GM19452 (cell line): ENCODE data around the gene CDK11B.
"Not testable (repeated sequence)": the region's sequence is repeated elsewhere in the genome, so short reads cannot be mapped to it uniquely, and the experiment has no call there.

ENCODE experiments used
- ATAC-seq: cut with Tn5 transposase; IDR thresholded peaks from one replicate; pipeline ENCODE4 v1.9.1; 2021; ENCODE audit not compliant: unreplicated experiment

The CDK11B gene

DNA sequence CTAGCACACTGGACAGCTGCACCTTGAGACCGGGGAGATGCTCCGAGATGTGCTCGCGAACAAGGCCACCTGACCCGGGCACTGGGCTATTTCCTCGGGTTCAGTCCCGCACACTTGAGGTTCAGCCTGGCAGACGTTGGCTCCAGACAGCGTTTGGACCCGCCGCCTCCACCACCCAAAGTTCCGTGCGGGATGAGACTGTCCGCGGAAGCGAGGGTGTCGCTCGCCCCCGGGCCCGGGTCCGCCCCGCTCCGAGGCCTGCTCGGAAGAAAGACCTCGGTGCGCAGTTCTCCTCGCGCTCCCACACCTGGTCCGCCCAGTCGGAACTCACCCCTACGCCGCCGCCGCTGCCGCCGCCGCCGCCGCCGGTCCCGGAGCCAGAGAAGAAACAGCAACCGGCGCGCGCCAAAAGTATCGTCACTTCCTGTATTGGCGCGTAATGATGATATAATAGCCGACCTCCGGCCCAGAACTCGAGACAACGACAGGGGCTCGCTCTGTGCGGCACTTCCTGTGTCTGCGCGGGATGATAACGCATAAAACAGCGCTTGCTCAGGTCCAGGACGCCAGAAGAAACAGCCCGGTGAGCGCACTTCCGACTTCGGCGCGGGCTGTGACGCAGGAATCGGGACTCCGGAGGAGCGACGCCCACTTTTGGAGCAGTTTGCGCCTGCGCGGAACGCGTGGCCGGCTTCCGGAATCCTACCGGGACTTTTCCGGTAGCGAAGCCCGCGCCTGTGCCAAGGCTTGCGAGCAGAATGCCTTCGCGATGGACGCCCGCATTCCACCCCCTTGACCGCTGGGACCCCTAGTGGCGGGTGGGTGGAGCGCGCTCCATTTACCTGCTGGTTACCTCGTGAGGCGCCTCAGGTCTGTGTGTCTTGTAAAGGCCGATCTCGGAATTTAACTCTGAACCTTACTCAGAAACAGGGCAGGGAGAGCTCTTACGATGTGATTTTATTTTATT, at the start of gene CDK11B:
TSS of gene CDK11B (minus strand) at position 422 of the 967 bp plus-strand sequence. CDS start 1,519 bp downstream, outside the sequence.
- peak; percentile 86 for ATAC-seq

DNA sequence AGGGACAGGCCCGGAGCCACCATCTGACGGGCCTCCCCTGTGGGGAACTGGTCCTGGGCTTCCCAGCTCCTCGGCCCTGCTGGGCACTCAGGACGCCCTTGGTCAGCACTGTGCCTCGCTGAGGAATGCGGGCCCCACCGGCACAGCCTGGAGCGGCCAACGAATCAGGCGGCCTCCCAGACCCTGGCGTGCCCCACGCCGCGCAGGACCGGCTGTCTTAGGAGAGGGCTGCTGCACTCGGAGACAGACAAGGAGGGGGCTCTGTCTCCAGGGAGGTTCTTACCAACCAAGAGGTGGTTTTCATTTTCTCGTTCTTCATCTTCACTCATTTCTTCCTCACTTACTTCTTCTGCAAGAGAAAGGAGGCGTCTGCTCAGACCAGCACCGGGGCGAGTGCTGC, 49.1 kb upstream of the CDK11B start:
- not testable (repeated sequence) for ATAC-seq

DNA sequence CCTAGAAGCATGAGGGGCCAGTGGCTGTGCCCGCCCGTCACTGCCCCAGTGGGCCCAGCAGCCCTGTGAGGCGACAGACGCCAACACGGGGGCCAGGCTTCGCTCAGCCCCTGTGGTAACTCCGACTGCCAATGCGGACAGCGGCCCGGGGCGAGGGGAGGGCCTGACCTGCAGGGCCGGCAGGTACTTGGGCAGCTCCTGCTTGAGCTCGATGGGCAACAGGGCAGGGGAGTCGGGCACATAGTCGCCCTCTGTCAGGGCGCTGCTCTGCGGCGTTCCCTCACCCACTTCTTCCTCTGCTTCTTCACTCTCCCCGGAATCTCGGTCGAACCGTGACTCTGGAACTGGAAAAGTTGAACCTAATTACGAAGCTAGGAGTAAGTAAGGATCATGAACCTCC, 48.4 kb upstream of the CDK11B start:
- ATAC-seq, result not testable (repeated sequence)

DNA sequence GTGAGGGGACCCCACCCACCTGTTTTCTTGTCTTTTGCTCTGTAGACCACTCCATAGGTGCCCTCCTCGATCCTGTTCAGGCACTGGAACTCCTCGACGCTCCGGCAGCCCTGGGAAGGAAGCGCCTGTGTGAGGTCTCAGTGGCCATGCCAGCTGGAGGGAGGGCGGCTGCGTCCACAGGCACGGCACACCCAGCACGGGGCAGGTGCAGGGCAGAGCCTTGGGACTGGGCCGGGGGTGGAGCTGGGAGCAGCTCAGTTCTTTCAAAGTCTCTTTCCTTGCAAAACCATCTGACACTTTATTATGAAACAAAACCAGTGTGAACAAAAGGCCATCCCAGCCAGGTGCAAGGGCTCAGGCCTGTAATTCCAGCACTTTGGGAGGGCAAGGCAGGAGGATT, 46.8 kb upstream of the CDK11B start:
- ATAC-seq, result not testable (repeated sequence)

DNA sequence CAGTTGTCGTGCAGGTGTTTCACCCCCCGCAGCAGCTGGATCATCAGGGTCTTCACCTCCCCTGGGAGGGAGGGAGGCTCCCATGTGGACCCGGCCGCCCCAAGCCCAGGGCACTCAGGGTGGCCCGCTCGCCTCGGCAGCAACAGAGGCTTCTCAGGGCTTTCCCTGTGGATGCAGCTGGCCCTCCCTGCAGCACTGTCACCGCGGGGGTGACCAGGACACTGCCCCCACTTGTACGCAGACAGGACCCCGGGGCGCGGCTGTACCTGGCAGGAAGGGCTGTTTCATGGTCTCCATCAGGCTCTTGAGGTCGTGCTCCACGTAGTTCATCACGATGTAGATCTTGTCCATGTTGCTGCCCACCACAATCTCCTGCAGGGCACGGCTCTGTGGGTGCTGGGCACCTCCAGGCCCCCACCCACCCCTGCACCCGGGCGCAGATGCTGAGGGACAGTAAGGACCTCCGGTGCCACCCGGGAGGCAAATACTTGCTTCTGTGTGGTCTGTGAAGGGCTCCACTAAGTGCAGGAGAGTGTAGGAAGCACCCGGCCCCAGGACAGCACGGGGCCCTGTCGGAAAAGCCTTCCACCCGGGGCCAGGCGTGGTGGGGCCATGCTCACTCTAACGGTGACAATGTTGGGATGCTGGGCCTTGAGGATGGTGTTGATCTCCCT, 45.6 kb upstream of the CDK11B start:
- not testable (repeated sequence) for ATAC-seq

DNA sequence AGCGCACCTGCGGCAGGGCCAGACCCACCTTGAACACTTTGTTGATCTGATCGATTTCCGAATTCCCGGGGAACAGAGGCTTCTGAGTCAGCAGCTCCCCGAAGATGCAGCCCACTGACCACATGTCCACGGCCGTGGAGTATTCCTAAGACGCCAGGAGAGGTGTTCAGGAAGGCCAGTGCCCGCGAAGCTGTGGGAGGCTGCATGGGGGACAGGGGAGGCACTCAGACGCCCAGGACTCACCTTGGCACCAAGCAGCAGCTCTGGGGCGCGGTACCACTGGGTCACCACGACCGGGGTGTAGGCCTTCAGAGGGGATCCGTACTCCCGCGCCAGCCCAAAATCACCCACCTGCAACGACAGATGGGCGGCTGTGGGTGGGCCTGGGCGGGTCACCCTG, 45.0 kb upstream of the CDK11B start:
- ATAC-seq, result no peak

DNA sequence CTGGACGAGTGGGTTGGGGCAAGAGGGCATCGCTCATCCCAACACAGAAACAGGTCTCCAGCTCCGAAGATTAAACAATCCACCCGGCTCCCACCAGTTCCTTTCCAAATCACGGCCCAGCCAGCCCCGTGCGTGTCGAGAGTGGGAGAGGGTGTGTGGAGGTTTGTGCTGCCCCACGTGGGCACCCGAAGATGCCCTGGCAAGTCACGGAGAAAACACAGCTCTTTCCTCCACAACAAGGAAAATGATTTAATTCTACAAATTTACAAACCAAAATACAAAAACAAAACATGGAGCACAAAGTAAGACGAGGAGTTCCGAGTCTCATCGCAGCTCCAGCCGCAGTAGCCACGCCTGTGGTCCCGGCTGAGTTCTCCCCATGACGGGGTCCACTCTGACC, 43.7 kb upstream of the CDK11B start:
- ATAC-seq, result not testable (repeated sequence)

DNA sequence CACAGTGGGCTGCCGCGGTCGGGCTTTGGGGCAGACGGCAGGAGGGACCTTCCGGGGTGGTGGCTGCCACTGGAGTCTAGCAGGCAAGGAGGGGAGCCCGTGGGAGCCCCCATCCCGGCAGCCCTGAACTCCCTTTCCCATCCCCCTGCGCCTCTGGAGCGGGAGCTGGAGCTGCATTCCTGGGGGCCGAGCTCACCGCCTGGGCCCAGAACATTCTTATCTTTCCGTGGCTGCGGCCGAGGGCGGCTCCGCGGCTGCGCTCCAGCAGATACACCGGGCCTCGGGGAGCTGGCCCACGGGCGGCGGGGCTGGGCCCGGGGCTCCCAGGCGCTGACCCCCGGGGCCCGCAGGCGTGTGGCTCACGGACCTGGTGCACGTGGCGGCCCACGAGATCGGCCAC, 41.8 kb upstream of the CDK11B start:
- ATAC-seq, result not testable (repeated sequence)

DNA sequence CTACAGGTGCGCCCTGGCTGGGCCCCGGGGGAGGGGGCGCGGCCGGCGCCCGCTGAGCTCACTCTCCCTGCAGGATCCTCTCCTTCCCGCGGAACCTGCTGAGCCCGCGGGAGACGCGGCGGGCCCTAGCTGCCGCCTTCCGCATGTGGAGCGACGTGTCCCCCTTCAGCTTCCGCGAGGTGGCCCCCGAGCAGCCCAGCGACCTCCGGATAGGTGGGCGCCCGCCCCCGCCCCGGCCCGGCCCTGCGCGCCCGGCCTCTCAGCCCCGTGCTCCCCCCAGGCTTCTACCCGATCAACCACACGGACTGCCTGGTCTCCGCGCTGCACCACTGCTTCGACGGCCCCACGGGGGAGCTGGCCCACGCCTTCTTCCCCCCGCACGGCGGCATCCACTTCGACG, 41.3 kb upstream of the CDK11B start:
- ATAC-seq, result not testable (repeated sequence)

DNA sequence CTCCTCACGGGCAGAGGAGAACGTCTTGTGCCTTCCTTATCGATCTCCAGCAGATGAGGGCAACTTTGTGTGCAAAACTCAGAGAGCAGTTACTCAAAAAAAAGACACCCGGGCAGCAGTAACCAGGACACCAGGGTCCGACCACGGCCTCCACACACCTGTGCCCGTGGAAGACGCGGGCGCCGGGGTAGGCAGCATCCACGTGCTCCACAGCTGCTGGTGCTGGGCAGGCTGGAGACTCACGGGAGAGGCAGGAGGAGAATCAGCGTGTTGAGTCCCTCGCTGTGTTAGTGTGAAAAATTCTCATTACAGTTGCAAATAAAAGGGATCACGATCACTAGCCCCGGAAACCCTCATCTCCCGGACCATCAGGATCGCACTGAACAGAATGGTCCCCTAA, 40.3 kb upstream of the CDK11B start:
- not testable (repeated sequence) for ATAC-seq

DNA sequence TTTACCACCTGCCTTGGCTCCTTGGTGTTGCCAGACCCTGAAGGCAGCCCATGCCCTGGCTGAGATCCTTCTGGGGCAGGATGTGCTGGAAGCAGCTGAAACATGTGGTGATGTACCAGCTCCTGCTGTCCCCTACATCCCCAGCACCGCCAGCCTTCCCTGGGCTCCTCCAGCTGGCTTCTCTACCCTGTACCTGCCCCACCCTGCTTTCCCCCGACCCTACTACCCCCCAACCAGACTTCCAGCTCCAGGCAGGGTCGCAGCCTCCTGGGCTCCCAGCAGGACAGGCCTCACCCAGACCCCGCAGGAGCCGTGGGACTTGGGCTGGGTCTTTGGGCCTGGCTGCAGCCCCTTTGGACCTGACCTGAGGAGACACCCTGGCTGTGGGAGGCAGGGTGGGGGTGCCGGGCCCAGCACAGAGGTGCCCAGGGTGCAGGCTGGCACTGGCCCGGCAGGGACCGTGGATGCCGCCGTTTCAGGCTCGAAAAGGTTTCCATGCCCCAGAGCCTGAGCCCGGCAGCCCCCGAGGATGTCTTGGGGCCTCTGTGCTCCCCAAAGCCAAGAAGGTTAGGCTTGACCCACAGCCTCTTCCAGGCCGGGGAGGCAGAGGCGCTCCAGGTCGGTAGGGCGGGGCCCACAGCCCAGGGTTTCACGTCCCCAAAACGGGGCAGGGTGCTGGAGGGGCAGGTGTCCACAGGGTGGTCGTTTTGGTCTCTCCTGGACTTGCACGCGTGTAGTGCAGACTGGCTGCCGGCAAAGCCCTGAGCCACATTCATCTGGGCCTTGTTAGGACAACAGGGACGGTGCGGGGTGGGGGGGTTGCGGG, 38.8 kb upstream of the CDK11B start:
- not testable (repeated sequence) for ATAC-seq

DNA sequence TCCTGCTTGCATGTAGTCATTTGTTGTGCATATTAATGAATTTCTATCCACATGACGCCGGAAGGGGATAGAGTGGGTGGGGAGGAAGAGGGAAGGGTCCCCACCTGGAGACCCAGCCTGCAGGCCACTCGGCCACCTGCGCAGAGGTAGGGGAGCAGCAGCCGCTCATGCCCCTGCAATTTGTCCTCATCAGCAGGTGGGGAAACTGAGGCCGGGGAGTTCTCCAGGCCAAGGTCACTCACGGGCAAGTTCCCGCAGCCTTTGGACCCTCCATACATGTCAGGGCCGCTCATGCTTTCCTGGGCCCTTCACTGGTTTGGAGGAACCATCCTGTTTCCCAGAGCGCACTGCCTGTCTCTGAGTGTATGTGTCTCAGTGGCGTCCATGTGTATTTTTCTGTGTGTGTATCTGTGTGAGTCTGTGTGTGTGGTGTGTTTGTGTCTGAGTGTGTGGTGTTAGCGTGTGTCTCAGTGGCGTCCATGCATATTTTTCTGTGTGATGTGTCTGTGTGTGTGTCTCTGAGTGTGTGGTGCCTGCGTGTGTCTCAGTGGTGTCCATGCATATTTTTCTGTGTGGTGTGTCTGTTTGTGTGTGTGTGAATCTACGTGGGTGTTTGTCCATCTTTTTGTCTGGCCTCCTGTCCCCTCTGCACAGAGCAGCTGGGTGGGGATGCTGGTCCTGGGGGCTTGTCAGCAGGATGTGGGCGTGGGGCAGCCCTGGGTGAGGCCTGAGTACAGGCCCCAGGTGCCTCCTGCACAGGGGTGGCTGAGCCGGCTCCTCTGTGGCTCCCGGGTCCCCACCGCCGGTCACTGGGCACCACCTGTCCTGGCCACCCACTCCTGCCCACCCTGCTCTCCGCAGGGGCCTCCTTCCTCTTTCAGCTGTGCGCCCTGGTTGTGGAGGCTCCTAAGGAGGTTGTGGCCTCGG, 37.9 kb upstream of the CDK11B start:
- ATAC-seq, result not testable (repeated sequence)

DNA sequence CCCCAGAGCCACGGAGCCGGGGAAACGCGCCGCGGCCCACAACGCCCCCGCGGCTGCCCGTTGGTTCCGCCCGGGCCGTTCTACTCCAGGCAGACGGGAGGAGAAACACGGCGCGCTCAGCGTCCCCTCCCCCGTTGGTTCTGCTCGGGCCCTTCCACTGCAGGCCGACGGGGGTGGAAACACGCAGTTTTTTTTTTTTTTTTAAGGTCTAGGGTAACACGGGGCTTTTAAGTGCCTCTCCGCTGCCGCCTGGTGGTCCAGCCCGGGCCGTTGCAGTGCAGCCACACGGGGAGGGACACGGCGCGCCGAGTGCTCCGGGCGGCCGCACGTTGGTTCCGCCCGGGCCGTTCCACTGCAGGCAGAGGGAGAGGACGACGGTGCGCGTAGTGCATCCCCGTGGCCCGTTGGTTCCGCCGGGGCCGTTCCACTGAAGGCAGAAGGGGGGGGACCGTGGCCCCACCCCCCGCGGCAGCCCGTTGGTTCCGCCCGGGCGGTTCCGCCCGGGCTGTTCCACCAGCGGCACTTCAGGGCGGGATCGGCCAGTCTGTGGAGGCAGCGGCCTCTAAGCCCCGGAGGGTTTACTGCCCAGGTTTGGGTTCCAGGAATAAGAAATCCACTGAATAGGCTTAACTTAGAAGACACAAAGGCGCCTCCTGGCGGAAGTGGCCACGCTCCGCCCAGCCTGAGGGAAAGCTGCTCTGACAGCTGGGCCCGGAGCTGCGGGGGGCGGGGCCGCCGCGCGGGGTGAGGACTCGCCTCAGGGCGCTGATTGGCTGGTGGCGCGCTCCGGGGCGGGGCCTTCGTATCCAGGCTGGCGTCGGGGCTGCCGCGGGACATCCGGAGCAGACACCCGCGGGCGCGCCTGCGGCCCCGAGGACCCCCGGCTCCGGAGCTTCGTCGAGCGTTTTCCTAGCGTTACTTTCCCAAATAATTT, 34.2 kb upstream of the CDK11B start, which contains the start of gene SLC35E2B:
TSS of gene SLC35E2B (minus strand) at position 82 of the 934 bp plus-strand sequence. CDS start 16,096 bp downstream, outside the sequence.
- ATAC-seq, result peak; percentile 74

DNA sequence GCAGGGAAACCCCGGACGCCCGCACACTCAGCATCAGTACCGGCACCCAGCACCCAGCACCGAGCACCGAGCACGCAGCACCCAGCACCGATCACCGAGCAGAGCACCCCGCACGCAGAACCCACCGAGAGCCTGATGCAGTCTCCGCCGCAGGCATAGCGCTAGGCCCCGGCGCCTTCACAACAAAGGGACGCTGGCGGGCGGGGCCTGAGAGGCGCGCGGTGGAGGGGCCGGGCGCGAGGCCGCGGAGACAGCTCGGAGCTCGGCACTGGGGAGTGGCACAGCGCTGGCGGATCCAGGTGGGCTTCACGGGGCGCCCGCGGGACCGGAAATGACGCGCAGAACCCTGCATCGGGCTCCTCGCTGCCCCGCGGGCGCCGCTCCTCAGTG, 33.5 kb upstream of the CDK11B start:
- ATAC-seq, result not testable (repeated sequence)

DNA sequence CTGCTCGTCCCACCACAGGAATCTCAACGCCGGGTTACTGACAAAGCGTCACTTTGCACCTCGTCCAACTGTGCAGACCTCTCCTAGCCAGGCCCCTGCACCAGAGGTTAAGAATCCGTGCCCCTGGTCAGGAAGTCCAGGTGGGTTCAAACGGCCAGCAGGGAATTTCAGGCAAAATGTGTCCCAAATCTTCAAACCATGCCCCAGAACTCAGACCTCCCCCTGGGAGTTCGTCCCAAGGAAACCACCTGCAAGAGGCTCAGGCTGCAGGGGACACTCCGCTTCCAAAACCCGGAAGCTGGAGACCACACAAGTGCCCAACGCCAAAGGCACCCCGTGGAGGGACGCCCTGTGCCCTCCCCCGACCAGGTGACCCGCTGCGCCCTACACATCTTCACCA, 32.6 kb upstream of the CDK11B start:
- ATAC-seq, result not testable (repeated sequence)

DNA sequence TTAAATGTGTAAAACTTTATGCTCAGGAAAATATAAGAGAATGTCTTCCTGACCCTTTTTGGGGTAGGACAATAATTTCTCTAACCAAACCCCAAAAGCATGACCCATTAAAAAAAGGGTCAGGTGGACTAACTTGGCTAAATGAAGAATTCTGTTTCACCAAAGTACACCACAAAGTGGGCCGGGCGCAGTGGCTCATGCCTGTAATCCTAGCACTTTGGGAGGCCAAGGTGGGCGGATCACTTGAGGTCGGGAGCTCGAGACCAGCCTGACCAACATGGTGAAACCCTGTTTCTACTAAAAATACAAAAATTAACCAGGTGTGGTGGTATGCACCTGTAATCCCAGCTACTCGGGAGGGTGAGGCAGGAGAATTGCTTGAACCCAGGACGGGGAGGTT, 30.7 kb upstream of the CDK11B start:
- not testable (repeated sequence) for ATAC-seq

DNA sequence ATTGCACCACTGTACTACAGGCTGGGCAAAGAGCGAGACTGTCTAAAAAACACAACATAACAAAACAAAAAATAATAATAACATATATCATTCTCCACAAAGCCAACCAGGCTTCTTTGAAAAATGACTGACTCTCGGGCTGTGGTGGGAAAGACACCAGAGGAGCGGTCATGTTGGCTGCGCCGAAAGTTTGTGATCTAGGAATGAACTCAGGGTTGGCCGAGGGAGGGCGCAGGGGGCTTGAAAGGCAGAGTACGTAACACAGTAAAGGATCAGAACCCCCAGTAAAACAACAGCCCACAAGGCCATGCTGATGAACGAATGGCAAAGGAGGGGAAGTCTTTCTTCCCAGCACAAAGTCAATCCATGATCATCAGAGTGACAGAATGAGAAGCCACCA, 29.0 kb upstream of the CDK11B start:
- ATAC-seq, result no peak

DNA sequence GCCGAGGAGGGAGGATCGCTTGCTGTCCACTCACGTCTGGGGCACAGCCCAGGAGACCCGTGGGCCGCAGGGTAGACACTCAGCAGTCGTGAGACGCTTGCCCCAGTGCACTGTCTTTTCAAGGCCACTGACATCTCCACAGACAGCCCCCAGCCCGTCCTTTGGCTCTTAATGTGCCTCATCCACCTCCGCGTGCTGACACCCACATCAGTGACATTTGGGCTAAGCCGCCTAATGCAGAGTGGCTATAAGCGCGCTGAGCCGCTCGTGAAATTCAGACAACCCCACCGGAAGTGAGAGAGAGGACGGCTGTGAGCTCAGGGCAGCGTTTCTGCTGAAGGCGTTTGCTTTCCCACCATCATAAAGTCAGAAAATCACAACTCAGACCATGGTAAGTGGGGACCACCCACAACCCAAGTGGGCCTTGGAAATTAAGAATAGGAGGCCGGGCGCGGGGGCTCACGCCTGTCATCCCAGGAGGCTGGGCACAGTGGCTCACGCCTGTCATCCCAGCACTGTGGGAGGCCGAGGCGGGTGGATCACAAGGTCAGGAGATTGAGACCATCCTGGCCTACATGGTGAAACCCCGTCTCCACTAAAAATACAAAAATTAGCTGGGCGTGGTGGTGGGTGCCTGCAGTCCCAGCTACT, 25.4 kb upstream of the CDK11B start:
- no peak for ATAC-seq
